GM19455 (cell line): ENCODE measurements around the gene ZFPM1.
"Not testable (repeated sequence)": the region's sequence is repeated elsewhere in the genome, so short reads cannot be mapped to it uniquely, and the experiment has no call there.

ENCODE experiments used
- ATAC-seq: cut with Tn5 transposase; IDR thresholded peaks from one replicate; pipeline ENCODE4 v1.9.1; 2021; ENCODE audit not compliant: unreplicated experiment

ZFPM1 gene

GRCh38 chr16:88478889-88479792 lies 26.1 kb downstream of the ZFPM1 start:
- no peak for ATAC-seq

GRCh38 chr16:88479793-88480760 lies 27.0 kb downstream of the ZFPM1 start:
- ATAC-seq: no peak

- ATAC-seq: no peak
These were observed 27.7 kb downstream of the ZFPM1 start for GRCh38 chr16:88480829-88481228.

- ATAC-seq: no peak
These were observed 28.8 kb downstream of the ZFPM1 start for GRCh38 chr16:88481851-88482250.

- ATAC-seq: no peak
These were observed 29.7 kb downstream of the ZFPM1 start for GRCh38 chr16:88482630-88483391.

- ATAC-seq: no peak
These were observed 30.2 kb downstream of the ZFPM1 start for GRCh38 chr16:88483392-88483641.

- ATAC-seq: no peak
These were observed 31.7 kb downstream of the ZFPM1 start for GRCh38 chr16:88484505-88485365.

GRCh38 chr16:88485366-88485741 lies 32.3 kb downstream of the ZFPM1 start:
- not testable (repeated sequence) for ATAC-seq

GRCh38 chr16:88486398-88487123 lies 33.5 kb downstream of the ZFPM1 start:
- ATAC-seq: no peak

- no peak for ATAC-seq
These were observed 34.0 kb downstream of the ZFPM1 start for GRCh38 chr16:88487124-88487432.

- no peak for ATAC-seq
These were observed 35.1 kb downstream of the ZFPM1 start for GRCh38 chr16:88487920-88488851.

- no peak for ATAC-seq
These were observed 36.2 kb downstream of the ZFPM1 start for GRCh38 chr16:88489163-88489741.

GRCh38 chr16:88491001-88491559 lies 38.0 kb downstream of the ZFPM1 start:
- no peak for ATAC-seq

GRCh38 chr16:88491560-88492310 lies 38.7 kb downstream of the ZFPM1 start:
- ATAC-seq: no peak

- ATAC-seq: no peak
These were observed 40.8 kb downstream of the ZFPM1 start for GRCh38 chr16:88493879-88494278.

- no peak for ATAC-seq
These were observed 41.5 kb downstream of the ZFPM1 start for GRCh38 chr16:88494335-88495154.
